Smooth muscle cell (in vitro differentiated cells): ENCODE data around the gene USP32. TPM values are rescaled to one million over a fixed set of nuclear protein-coding genes. Genes with fewer than 3 reads are reported as not detected.

Source experiments
- DNase-seq: peaks from one replicate; lab custom pipeline; 2025; ENCODE audit not compliant: unreplicated experiment; lab: John Stamatoyannopoulos, UW
- H2AFZ ChIP-seq: fragments of 200-600 bp; sonication (generic); 2 replicates; pipeline ENCODE4 v1.6.0; 2016; ENCODE audit warnings: antibody characterized with exemption, low read depth, mild to moderate bottlenecking
- H3F3A ChIP-seq: fragments of 200-600 bp; sonication (generic); 2 replicates; pipeline ENCODE4 v1.6.0; 2017; ENCODE audit warnings: antibody characterized with exemption, low read depth
- H3K27ac ChIP-seq: fragments of 200-600 bp; sonication (generic); 2 replicates; pipeline ENCODE4 v1.5.1; 2016; ENCODE audit warnings: low read depth, mild to moderate bottlenecking
- H3K27me3 ChIP-seq: fragments of 200-600 bp; sonication (generic); 2 replicates; pipeline ENCODE4 v1.6.1; 2016; ENCODE audit warnings: low read depth, mild to moderate bottlenecking
- H3K36me3 ChIP-seq: fragments of 200-600 bp; sonication (generic); 2 replicates; pipeline ENCODE4 v1.5.1; 2016; ENCODE audit warnings: low read depth
- H3K4me1 ChIP-seq: fragments of 200-600 bp; sonication (generic); 2 replicates; pipeline ENCODE4 v1.5.1; 2016; ENCODE audit warnings: low read depth
- H3K4me2 ChIP-seq: fragments of 200-600 bp; sonication (generic); 2 replicates; pipeline ENCODE4 v1.6.0; 2016; ENCODE audit warnings: mild to moderate bottlenecking
- H3K4me3 ChIP-seq: fragments of 200-600 bp; sonication (generic); 2 replicates; pipeline ENCODE4 v1.5.1; 2016; ENCODE audit warnings: mild to moderate bottlenecking
- H3K79me2 ChIP-seq: fragments of 200-600 bp; sonication (generic); 2 replicates; pipeline ENCODE4 v1.6.0; 2016; ENCODE audit warnings: low read depth, mild to moderate bottlenecking
- H3K9ac ChIP-seq: fragments of 200-600 bp; sonication (generic); 2 replicates; pipeline ENCODE4 v1.6.0; 2016; ENCODE audit warnings: low read depth
- H3K9me3 ChIP-seq: fragments of 200-600 bp; sonication (generic); replicated peaks from 2 replicates; pipeline ENCODE4 v1.5.1; 2016; ENCODE audit warnings: low read depth
- H4K20me1 ChIP-seq: fragments of 200-600 bp; sonication (generic); 2 replicates; pipeline ENCODE4 v1.6.0; 2016; ENCODE audit warnings: low read depth
- WGBS: methylation state at CpG from one replicate; pipeline ENCODE4 v1.1.7; 2016; ENCODE audit warnings: low lambda C conversion rate; 5-methylcytosine and 5-hydroxymethylcytosine counted together
- polyA plus RNA-seq: library from polyadenylated mRNA; unstranded; fragments of >200 nt; fragmentation: Nextera tagmentation; extraction: Ambion mirVana; gene quantifications from 2 replicates; pipeline ENCODE4 v1.2.1, GENCODE V29; 2016
- total RNA-seq: library from RNA; depleted of rRNA; stranded (reverse); fragments of >200 nt; gene quantifications from 2 replicates; pipeline ENCODE4 v1.2.3, GENCODE V29; 2014
- TF ChIP-seq, protein P1 (sequence below): fragments of 200-600 bp; sonication (generic); IDR thresholded peaks from 2 replicates; pipeline ENCODE4 v1.5.1; 2017; ENCODE audit warnings: borderline replicate concordance, mild to moderate bottlenecking, antibody characterized with exemption; ENCODE audit not compliant: insufficient read depth, poor library complexity, severe bottlenecking

Gene USP32
- total and polyA plus RNA-seq, 2 experiments from 2014 or later, result 10.5 to 21.7 TPM

DNA sequence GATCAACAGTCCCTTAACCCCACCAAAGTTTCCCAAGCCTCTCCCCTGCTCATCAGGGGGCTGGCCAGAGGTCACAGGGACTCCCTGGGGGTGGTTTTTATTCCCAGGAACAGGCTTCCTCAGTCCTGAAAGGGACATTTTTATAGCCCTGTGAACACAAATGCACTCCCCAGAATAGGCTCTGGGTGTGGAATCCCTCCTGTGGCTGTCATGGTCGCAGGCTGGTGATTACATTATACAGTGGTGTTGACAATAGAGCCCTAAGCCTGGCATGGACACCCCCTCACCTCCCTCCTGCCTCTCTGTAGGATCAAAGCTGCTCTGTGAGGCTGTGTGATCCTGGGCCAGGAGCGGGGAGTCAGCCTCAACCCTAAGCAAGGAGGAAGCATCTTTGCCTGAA, 243.6 kb downstream of the USP32 start:
- Histone ChIP-seq H3K4me3 (no peak overlapping the region), H3K27me3 (peaks cover 96% of the 10 kb centered on the region), H4K20me1 (no peaks in the 10 kb centered on the region), H3K36me3 (no peaks in the 10 kb centered on the region), H3K4me1 (peaks cover 20% of the 10 kb centered on the region), H3K27ac (no peak overlapping the region), H3F3A (no peaks in the 10 kb centered on the region), H3K79me2 (no peaks in the 10 kb centered on the region), H2AFZ (no peak overlapping the region), H3K4me2 (no peak overlapping the region), H3K9ac (no peak overlapping the region), H3K9me3 (no peaks in the 10 kb centered on the region)
- WGBS, result 52% methylated on average over 2 of the region's 2 CpGs
- TF ChIP-seq, protein P1, sequence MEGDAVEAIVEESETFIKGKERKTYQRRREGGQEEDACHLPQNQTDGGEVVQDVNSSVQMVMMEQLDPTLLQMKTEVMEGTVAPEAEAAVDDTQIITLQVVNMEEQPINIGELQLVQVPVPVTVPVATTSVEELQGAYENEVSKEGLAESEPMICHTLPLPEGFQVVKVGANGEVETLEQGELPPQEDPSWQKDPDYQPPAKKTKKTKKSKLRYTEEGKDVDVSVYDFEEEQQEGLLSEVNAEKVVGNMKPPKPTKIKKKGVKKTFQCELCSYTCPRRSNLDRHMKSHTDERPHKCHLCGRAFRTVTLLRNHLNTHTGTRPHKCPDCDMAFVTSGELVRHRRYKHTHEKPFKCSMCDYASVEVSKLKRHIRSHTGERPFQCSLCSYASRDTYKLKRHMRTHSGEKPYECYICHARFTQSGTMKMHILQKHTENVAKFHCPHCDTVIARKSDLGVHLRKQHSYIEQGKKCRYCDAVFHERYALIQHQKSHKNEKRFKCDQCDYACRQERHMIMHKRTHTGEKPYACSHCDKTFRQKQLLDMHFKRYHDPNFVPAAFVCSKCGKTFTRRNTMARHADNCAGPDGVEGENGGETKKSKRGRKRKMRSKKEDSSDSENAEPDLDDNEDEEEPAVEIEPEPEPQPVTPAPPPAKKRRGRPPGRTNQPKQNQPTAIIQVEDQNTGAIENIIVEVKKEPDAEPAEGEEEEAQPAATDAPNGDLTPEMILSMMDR, result no peak
- DNase-seq, result no peak

DNA sequence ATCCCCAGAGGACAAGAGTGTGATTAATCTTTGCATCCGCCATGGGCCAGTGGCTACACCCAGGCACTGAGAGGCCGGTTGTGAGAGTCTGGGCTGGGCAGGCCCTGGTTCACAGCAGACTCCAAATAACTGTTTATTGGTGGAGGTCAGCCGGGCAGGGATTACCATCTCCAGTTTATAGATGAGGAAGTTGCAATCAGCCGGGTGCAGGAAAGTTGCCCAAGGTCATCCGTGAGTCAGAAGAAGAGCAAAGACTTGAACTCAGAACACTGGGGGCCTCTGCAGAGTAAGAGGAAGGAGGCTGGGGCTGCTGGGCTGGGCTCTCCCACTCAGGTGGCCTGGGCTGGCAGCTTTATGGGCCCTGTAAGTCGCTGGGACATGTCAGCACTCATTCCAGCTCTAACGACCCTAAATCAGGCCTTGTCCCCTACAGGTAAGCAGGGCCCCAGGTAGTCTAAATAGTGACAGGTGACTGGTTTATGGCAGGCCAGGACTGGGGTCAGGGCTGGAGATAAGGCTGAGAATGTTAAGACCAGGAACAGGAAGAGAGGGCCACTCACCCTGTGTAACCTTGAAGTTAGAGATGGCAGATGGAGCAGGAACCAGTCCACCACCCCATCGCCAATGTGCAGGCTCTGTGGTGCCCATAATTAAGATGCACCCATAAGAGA, 244.2 kb downstream of the USP32 start:
- no peaks in the 10 kb centered on the region for H3K36me3 ChIP-seq
- H3K4me1 ChIP-seq, result peaks cover 25% of the 10 kb centered on the region
- H3K4me3 ChIP-seq, result no peak overlapping the region
- no peak for DNase-seq
- TF ChIP-seq, protein P1, result no peak
- no peaks in the 10 kb centered on the region for H3K79me2 ChIP-seq
- no peaks in the 10 kb centered on the region for H3F3A ChIP-seq
- H3K9ac ChIP-seq, result no peak overlapping the region
- H4K20me1 ChIP-seq, result no peaks in the 10 kb centered on the region
- 53% methylated on average over 8 of the region's 8 CpGs for WGBS
- no peak overlapping the region for H2AFZ ChIP-seq
- H3K4me2 ChIP-seq, result no peak overlapping the region
- H3K9me3 ChIP-seq, result no peaks in the 10 kb centered on the region
- H3K27ac ChIP-seq, result no peak overlapping the region
- H3K27me3 ChIP-seq, result peaks cover 91% of the 10 kb centered on the region

DNA sequence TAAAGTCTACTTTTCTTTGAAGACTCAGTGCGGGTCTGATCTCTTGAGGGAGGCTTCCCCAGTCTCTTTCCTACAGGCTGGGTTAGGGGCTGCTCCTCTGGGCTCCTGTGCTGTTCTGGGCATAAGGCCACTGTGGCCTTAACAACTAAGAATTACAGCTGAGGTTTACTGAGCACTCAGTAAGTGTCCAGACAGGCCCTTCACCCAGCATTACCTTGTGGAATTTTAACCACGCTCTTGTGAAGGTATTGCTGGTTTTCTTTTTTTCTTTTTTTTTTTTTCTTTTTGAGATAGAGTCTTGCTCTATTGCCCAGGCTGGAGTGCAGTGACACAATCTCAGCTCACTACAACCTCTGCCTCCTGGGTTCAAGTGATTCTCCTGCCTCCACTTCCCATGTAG, 245.7 kb downstream of the USP32 start:
- Histone ChIP-seq H3K4me2 (no peak overlapping the region), H3K27ac (no peak overlapping the region), H3K9ac (no peak overlapping the region), H3K9me3 (no peaks in the 10 kb centered on the region), H3K27me3 (peaks cover 78% of the 10 kb centered on the region), H3K36me3 (no peaks in the 10 kb centered on the region), H3K79me2 (no peaks in the 10 kb centered on the region), H3K4me3 (no peak overlapping the region), H3K4me1 (peaks cover 37% of the 10 kb centered on the region), H2AFZ (no peak overlapping the region), H3F3A (no peaks in the 10 kb centered on the region), H4K20me1 (no peaks in the 10 kb centered on the region)
- WGBS, result 72% methylated on average over 2 of the region's 2 CpGs
- no peak for DNase-seq
- TF ChIP-seq, protein P1, result no peak
